Mesenchymal stem cell (in vitro differentiated cells and primary cell): ENCODE measurements around the gene CCDC80.

Experiments
- DNase-seq: peaks from one replicate; pipeline ENCODE4 v3.0.0-alpha.2; 2013
- H2AFZ ChIP-seq: one replicate; pipeline ENCODE4 v1.6.1; 2013; ENCODE audit warnings: low read depth, mild to moderate bottlenecking, control low read depth, inconsistent platforms, low read length, moderate library complexity
- H2AK5ac ChIP-seq: 2 replicates; pipeline ENCODE4 v1.6.1; 2013; ENCODE audit warnings: low read length, moderate library complexity, mild to moderate bottlenecking, inconsistent platforms; ENCODE audit not compliant: severe bottlenecking
- H2BK120ac ChIP-seq: one replicate; pipeline ENCODE4 v1.6.1; 2013; ENCODE audit warnings: low read depth, mild to moderate bottlenecking, inconsistent platforms, low read length, moderate library complexity
- H2BK12ac ChIP-seq, 2 experiments: one replicate each; pipeline ENCODE4 v1.6.1; 2013; ENCODE audit warnings: inconsistent platforms in 2 of 2, low read length in 2 of 2, mild to moderate bottlenecking in 2 of 2, moderate library complexity in 2 of 2, control low read depth in 1 of 2
- H2BK15ac ChIP-seq: one replicate; pipeline ENCODE4 v1.6.1; 2013; ENCODE audit warnings: mild to moderate bottlenecking, low read depth, inconsistent platforms; ENCODE audit not compliant: poor library complexity, severe bottlenecking
- H2BK5ac ChIP-seq: 2 replicates; pipeline ENCODE4 v1.6.1; 2013; ENCODE audit warnings: low read depth, mild to moderate bottlenecking, low read length, control low read depth, inconsistent platforms; ENCODE audit not compliant: poor library complexity, severe bottlenecking
- H3K14ac ChIP-seq, 2 experiments: one replicate each; pipeline ENCODE4 v1.6.1; 2013; ENCODE audit warnings: inconsistent platforms in 2 of 2, low read length in 2 of 2, control low read depth in 1 of 2, mild to moderate bottlenecking in 1 of 2, moderate library complexity in 1 of 2
- H3K18ac ChIP-seq, 2 experiments: one replicate each; pipeline ENCODE4 v1.6.1; 2013; ENCODE audit warnings: inconsistent platforms in 2 of 2, low read length in 2 of 2, control low read depth in 1 of 2, low read depth in 1 of 2, mild to moderate bottlenecking in 1 of 2
- H3K23ac ChIP-seq, 2 experiments: one replicate each; pipeline ENCODE4 v1.6.1; 2013; ENCODE audit warnings: inconsistent platforms in 2 of 2, low read length in 2 of 2, mild to moderate bottlenecking in 2 of 2, moderate library complexity in 2 of 2, control low read depth in 1 of 2
- H3K27ac ChIP-seq: 2 replicates; pipeline ENCODE4 v1.5.1; 2013; ENCODE audit warnings: mild to moderate bottlenecking, moderate library complexity, low read length, control low read depth, inconsistent platforms; ENCODE audit not compliant: poor library complexity, severe bottlenecking
- H3K27me3 ChIP-seq, 2 experiments: 2 replicates each; pipeline versions ENCODE4 v1.6.1 to v1.7.0; 2013; ENCODE audit warnings: low read length in 2 of 2, mild to moderate bottlenecking in 2 of 2, moderate library complexity in 2 of 2, control low read depth in 1 of 2, inconsistent platforms in 1 of 2; ENCODE audit not compliant: control insufficient read depth in 1 of 2, insufficient read depth in 1 of 2
- H3K36me3 ChIP-seq, 2 experiments: 2 replicates each; pipeline versions ENCODE4 v1.6.1 to v1.7.0; 2013; ENCODE audit warnings: low read length in 2 of 2, control low read depth in 1 of 2, inconsistent platforms in 1 of 2, low read depth in 1 of 2, mild to moderate bottlenecking in 1 of 2; ENCODE audit not compliant: insufficient read depth in 2 of 2, control insufficient read depth in 1 of 2
- H3K4ac ChIP-seq, 2 experiments: one replicate each; pipeline ENCODE4 v1.6.1; 2013; ENCODE audit warnings: inconsistent platforms in 2 of 2, low read length in 2 of 2, mild to moderate bottlenecking in 2 of 2, moderate library complexity in 2 of 2, control low read depth in 1 of 2, low read depth in 1 of 2
- H3K4me1 ChIP-seq: 2 replicates; pipeline ENCODE4 v1.6.1; 2013; ENCODE audit warnings: low read depth, low read length, control low read depth; ENCODE audit not compliant: control insufficient read depth, insufficient read depth
- H3K4me2 ChIP-seq: 2 replicates; pipeline ENCODE4 v1.6.1; 2013; ENCODE audit warnings: low read length, mild to moderate bottlenecking, inconsistent platforms; ENCODE audit not compliant: poor library complexity, severe bottlenecking
- H3K4me3 ChIP-seq, 2 experiments: 2 replicates each; pipeline versions ENCODE4 v1.5.1 to v1.7.0; 2013; ENCODE audit warnings: low read length in 2 of 2, mild to moderate bottlenecking in 2 of 2, control low read depth in 1 of 2, low read depth in 1 of 2; ENCODE audit not compliant: insufficient read depth in 1 of 2
- H3K79me1 ChIP-seq: replicated peaks from 2 replicates; pipeline ENCODE4 v1.6.1; 2013; ENCODE audit warnings: mild to moderate bottlenecking, control low read depth, low read length, inconsistent platforms; ENCODE audit not compliant: poor library complexity, severe bottlenecking
- H3K9ac ChIP-seq: 2 replicates; pipeline ENCODE4 v1.7.0; 2013; ENCODE audit warnings: mild to moderate bottlenecking, low read length, moderate library complexity
- H3K9me3 ChIP-seq: 2 replicates; pipeline ENCODE4 v1.7.0; 2013; ENCODE audit warnings: mild to moderate bottlenecking, low read length; ENCODE audit not compliant: control insufficient read depth
- H4K8ac ChIP-seq: one replicate; pipeline ENCODE4 v1.6.1; 2013; ENCODE audit warnings: inconsistent platforms, mild to moderate bottlenecking, low read length, moderate library complexity
- H4K91ac ChIP-seq: one replicate; pipeline ENCODE4 v1.6.1; 2013; ENCODE audit warnings: mild to moderate bottlenecking, low read length, inconsistent platforms
- WGBS: methylation state at CpG from one replicate; pipeline ENCODE4 v1.1.7; 2013; ENCODE audit warnings: mixed read lengths; 5-methylcytosine and 5-hydroxymethylcytosine counted together

The CCDC80 gene

GRCh38 chr3:112561484-112561733 is 79.5 kb downstream of the CCDC80 start:
- Histone ChIP-seq H2AFZ (peak overlapping the region; percentile 75), H2BK12ac (peak overlapping the region in 1 of 2 experiments; percentile 85), H3K4me3 (peak overlapping the region; percentile 98 to 99), H2BK120ac (peak overlapping the region; percentile 87), H3K27ac (peak overlapping the region; percentile 89), H3K36me3 (peaks cover 4 to 26% of the 10 kb centered on the region in 2 experiments), H2BK15ac (peak overlapping the region; percentile 44), H3K9ac (peak overlapping the region; percentile 99), H4K91ac (peak overlapping the region; percentile 88), H3K18ac (peak overlapping the region; percentile 95 to 99), H3K14ac (peak overlapping the region in 1 of 2 experiments; percentile 93), H3K4me1 (peaks cover 1% of the 10 kb centered on the region), H2AK5ac (no peak overlapping the region), H3K79me1 (peaks cover 4% of the 10 kb centered on the region), H3K4me2 (peak overlapping the region; percentile 79), H2BK5ac (peak overlapping the region; percentile 83), H3K27me3 (no peaks in the 10 kb centered on the region), H3K23ac (peak overlapping the region in 1 of 2 experiments; percentile 83), H4K8ac (peak overlapping the region; percentile 87), H3K4ac (peak overlapping the region; percentile 35 to 81), H3K9me3 (no peaks in the 10 kb centered on the region)
- WGBS: 0% methylated on average over 29 of the region's 29 CpGs
- no peak for DNase-seq

GRCh38 chr3:112560721-112561483 is 80.0 kb downstream of the CCDC80 start:
- peak overlapping the region in 1 of 2 experiments; percentile 93 for H3K14ac ChIP-seq
- peak overlapping the region; percentile 35 to 81 for H3K4ac ChIP-seq
- peak overlapping the region; percentile 87 for H2BK120ac ChIP-seq
- no peak overlapping the region for H2BK15ac ChIP-seq
- peak overlapping the region; percentile 89 for H3K27ac ChIP-seq
- H3K4me1 ChIP-seq: peaks cover 1% of the 10 kb centered on the region
- H2BK5ac ChIP-seq: peak overlapping the region; percentile 83
- peak overlapping the region; percentile 99 for H3K9ac ChIP-seq
- H3K4me2 ChIP-seq: peak overlapping the region; percentile 79
- peak overlapping the region in 1 of 2 experiments; percentile 60 for H2BK12ac ChIP-seq
- no peak overlapping the region for H3K23ac ChIP-seq
- WGBS: under 1% methylated on average over 27 of the region's 29 CpGs
- peak overlapping the region; percentile 95 to 99 for H3K18ac ChIP-seq
- peaks cover 4 to 21% of the 10 kb centered on the region in 2 experiments for H3K36me3 ChIP-seq
- H2AK5ac ChIP-seq: no peak overlapping the region
- H2AFZ ChIP-seq: peak overlapping the region; percentile 75
- H4K8ac ChIP-seq: peak overlapping the region; percentile 87
- H3K79me1 ChIP-seq: peaks cover 4% of the 10 kb centered on the region
- peak overlapping the region; percentile 98 to 99 for H3K4me3 ChIP-seq
- H3K27me3 ChIP-seq: no peaks in the 10 kb centered on the region
- peak overlapping the region; percentile 88 for H4K91ac ChIP-seq
- DNase-seq: peak; percentile 93
- H3K9me3 ChIP-seq: no peaks in the 10 kb centered on the region

GRCh38 chr3:112560307-112560706 is 80.6 kb downstream of the CCDC80 start:
- H3K4me3 ChIP-seq: peak overlapping the region in 1 of 2 experiments; percentile 98
- no peak overlapping the region for H2AFZ ChIP-seq
- H2BK5ac ChIP-seq: no peak overlapping the region
- no peak overlapping the region for H4K91ac ChIP-seq
- no peak overlapping the region for H3K14ac ChIP-seq
- H2AK5ac ChIP-seq: no peak overlapping the region
- no peaks in the 10 kb centered on the region for H3K27me3 ChIP-seq
- no peak overlapping the region for H3K4ac ChIP-seq
- H3K23ac ChIP-seq: no peak overlapping the region
- no peak for DNase-seq
- H2BK120ac ChIP-seq: no peak overlapping the region
- no peak overlapping the region for H2BK12ac ChIP-seq
- no peak overlapping the region for H4K8ac ChIP-seq
- no peaks in the 10 kb centered on the region for H3K9me3 ChIP-seq
- H3K18ac ChIP-seq: no peak overlapping the region
- peak overlapping the region; percentile 79 for H3K4me2 ChIP-seq
- H2BK15ac ChIP-seq: no peak overlapping the region
- 9% methylated on average over 1 of the region's 2 CpGs for WGBS
- peak overlapping the region; percentile 99 for H3K9ac ChIP-seq
- H3K36me3 ChIP-seq: peaks cover 4 to 20% of the 10 kb centered on the region in 2 experiments
- H3K79me1 ChIP-seq: peaks cover 4% of the 10 kb centered on the region
- peaks cover 1% of the 10 kb centered on the region for H3K4me1 ChIP-seq
- no peak overlapping the region for H3K27ac ChIP-seq

- Histone ChIP-seq H2AFZ (no peak overlapping the region), H4K8ac (no peak overlapping the region), H3K14ac (no peak overlapping the region), H3K79me1 (peaks cover 1% of the 10 kb centered on the region), H2AK5ac (no peak overlapping the region), H3K9ac (no peak overlapping the region), H3K4me1 (peaks cover 1% of the 10 kb centered on the region), H2BK5ac (no peak overlapping the region), H3K23ac (no peak overlapping the region), H3K27ac (no peak overlapping the region), H2BK12ac (no peak overlapping the region), H2BK120ac (no peak overlapping the region), H3K18ac (no peak overlapping the region), H3K9me3 (no peaks in the 10 kb centered on the region), H3K36me3 (peaks cover 4 to 8% of the 10 kb centered on the region in 2 experiments), H3K4me3 (no peak overlapping the region), H2BK15ac (no peak overlapping the region), H4K91ac (no peak overlapping the region), H3K4ac (no peak overlapping the region), H3K27me3 (no peaks in the 10 kb centered on the region), H3K4me2 (no peak overlapping the region)
- no CpG with 5 or more reads among the region's 1 CpG for WGBS
- DNase-seq: no peak
Observed at GRCh38 chr3:112557976-112558375, 83.0 kb downstream of the CCDC80 start.
